MM.1S (cell line): ENCODE measurements around the gene CTNNBIP1.

ENCODE experiments used
- CTCF ChIP-seq: fragments of 300-600 bp; sonication (generic); IDR thresholded peaks from 2 replicates; pipeline ENCODE4 v1.5.1; 2016; ENCODE audit warnings: antibody characterized with exemption, low read length, mixed read lengths
- EZH2phosphoT487 ChIP-seq: fragments of 300-600 bp; sonication (generic); IDR thresholded peaks from 2 replicates; pipeline ENCODE4 v1.6.1; 2018; ENCODE audit warnings: antibody characterized with exemption, low read length

GRCh38 chr1:9914610-9914937, 4.5 kb upstream of the CTNNBIP1 start:
- TF ChIP-seq CTCF (no peak), EZH2phosphoT487 (no peak)
